Measurements from ENCODE around the gene S100P.
"Not testable (repeated sequence)": the region's sequence is repeated elsewhere in the genome, so short reads cannot be mapped to it uniquely, and the experiment has no call there.

The S100P gene

GRCh38 chr4:6663596-6664393 is 29.9 kb upstream of the S100P start:
- peak overlapping the region; percentile 24 for H3K4me3 ChIP-seq (ENCODE audit: insufficient read length, low read depth)
- no peak for DNase-seq (ENCODE audit: low read depth, low spot score)
- peaks cover 4% of the 10 kb centered on the region for H3K4me1 ChIP-seq (ENCODE audit: insufficient read depth, insufficient read length)
- no peaks in the 10 kb centered on the region for H3K9me3 ChIP-seq (ENCODE audit: insufficient read depth, low read length)
- peak overlapping the region; percentile 39 for H3K9ac ChIP-seq (ENCODE audit: insufficient read length, low read depth)
- peaks cover 5% of the 10 kb centered on the region for H3K36me3 ChIP-seq (ENCODE audit: insufficient read depth, insufficient read length, low read length)
- H3K27me3 ChIP-seq (ENCODE audit: insufficient read depth, insufficient read length): peaks cover 23% of the 10 kb centered on the region
- TF ChIP-seq ZNF274 (IDR thresholded peaks at IDR 0.05; ENCODE audit: low read depth, low read length) (no peak), SUZ12 (IDR thresholded peaks at IDR 0.05; ENCODE audit: extremely low read depth, insufficient read depth, insufficient read length) (no peak), YY1 (IDR thresholded peaks at IDR 0.05; ENCODE audit: insufficient read depth, insufficient read length) (no peak)

- Histone ChIP-seq H3K4me1 (ENCODE audit: insufficient read depth, insufficient read length) (peaks cover 4% of the 10 kb centered on the region), H3K27me3 (ENCODE audit: insufficient read depth, insufficient read length) (peaks cover 23% of the 10 kb centered on the region), H3K4me3 (ENCODE audit: insufficient read length, low read depth) (no peak overlapping the region), H3K36me3 (ENCODE audit: insufficient read depth, insufficient read length, low read length) (peaks cover 15% of the 10 kb centered on the region), H3K9me3 (ENCODE audit: insufficient read depth, low read length) (no peaks in the 10 kb centered on the region), H3K9ac (ENCODE audit: insufficient read length, low read depth) (no peak overlapping the region)
- no peak for TF ChIP-seq SUZ12 (IDR thresholded peaks at IDR 0.05; ENCODE audit: extremely low read depth, insufficient read depth, insufficient read length)
- no peak for TF ChIP-seq ZNF274 (IDR thresholded peaks at IDR 0.05; ENCODE audit: low read depth, low read length)
- TF ChIP-seq YY1 (IDR thresholded peaks at IDR 0.05; ENCODE audit: insufficient read depth, insufficient read length): no peak
- DNase-seq (ENCODE audit: low read depth, low spot score): no peak
Observed at GRCh38 chr4:6665320-6665654, 28.4 kb upstream of the S100P start.

- no peak for TF ChIP-seq SUZ12 (IDR thresholded peaks at IDR 0.05; ENCODE audit: extremely low read depth, insufficient read depth, insufficient read length)
- no peak for TF ChIP-seq YY1 (IDR thresholded peaks at IDR 0.05; ENCODE audit: insufficient read depth, insufficient read length)
- TF ChIP-seq ZNF274 (IDR thresholded peaks at IDR 0.05; ENCODE audit: low read depth, low read length): no peak
- DNase-seq (ENCODE audit: low read depth, low spot score): no peak
Observed at GRCh38 chr4:6668391-6668790, 25.3 kb upstream of the S100P start.

GRCh38 chr4:6671648-6672047 is 22.0 kb upstream of the S100P start:
- H3K4me1 ChIP-seq (ENCODE audit: insufficient read depth, insufficient read length): no peaks in the 10 kb centered on the region
- no peak overlapping the region for H3K9ac ChIP-seq (ENCODE audit: insufficient read length, low read depth)
- no peak for DNase-seq (ENCODE audit: low read depth, low spot score)
- no peak overlapping the region for H3K4me3 ChIP-seq (ENCODE audit: insufficient read length, low read depth)
- H3K27me3 ChIP-seq (ENCODE audit: insufficient read depth, insufficient read length): no peaks in the 10 kb centered on the region
- peaks cover 14% of the 10 kb centered on the region; the same call in 1 of the 2 replicates for H3K9me3 ChIP-seq (ENCODE audit: insufficient read depth, low read length)
- H3K36me3 ChIP-seq (ENCODE audit: insufficient read depth, insufficient read length, low read length): peaks cover 36% of the 10 kb centered on the region
- no peak for TF ChIP-seq YY1 (IDR thresholded peaks at IDR 0.05; ENCODE audit: insufficient read depth, insufficient read length)
- no peak for TF ChIP-seq ZNF274 (IDR thresholded peaks at IDR 0.05; ENCODE audit: low read depth, low read length)
- no peak for TF ChIP-seq SUZ12 (IDR thresholded peaks at IDR 0.05; ENCODE audit: extremely low read depth, insufficient read depth, insufficient read length)

More at GRCh38 chr4:6668391-6668790, 25.3 kb upstream of the S100P start:
- Histone ChIP-seq H3K27me3 (ENCODE audit: insufficient read depth, insufficient read length) (peaks cover 9% of the 10 kb centered on the region), H3K4me3 (ENCODE audit: insufficient read length, low read depth) (no peak overlapping the region), H3K9ac (ENCODE audit: insufficient read length, low read depth) (no peak overlapping the region), H3K36me3 (ENCODE audit: insufficient read depth, insufficient read length, low read length) (peaks cover 21% of the 10 kb centered on the region), H3K4me1 (ENCODE audit: insufficient read depth, insufficient read length) (peaks cover 4% of the 10 kb centered on the region), H3K9me3 (ENCODE audit: insufficient read depth, low read length) (peaks cover 14% of the 10 kb centered on the region; the same call in 1 of the 2 replicates)

GRCh38 chr4:6672131-6672530 is 21.5 kb upstream of the S100P start:
- H3K4me1 ChIP-seq (ENCODE audit: insufficient read depth, insufficient read length): peaks cover 4% of the 10 kb centered on the region
- no peak overlapping the region for H3K9ac ChIP-seq (ENCODE audit: insufficient read length, low read depth)
- TF ChIP-seq ZNF274 (IDR thresholded peaks at IDR 0.05; ENCODE audit: low read depth, low read length) (no peak), YY1 (IDR thresholded peaks at IDR 0.05; ENCODE audit: insufficient read depth, insufficient read length) (no peak), SUZ12 (IDR thresholded peaks at IDR 0.05; ENCODE audit: extremely low read depth, insufficient read depth, insufficient read length) (no peak)
- no peaks in the 10 kb centered on the region for H3K27me3 ChIP-seq (ENCODE audit: insufficient read depth, insufficient read length)
- no peak overlapping the region for H3K4me3 ChIP-seq (ENCODE audit: insufficient read length, low read depth)
- H3K36me3 ChIP-seq (ENCODE audit: insufficient read depth, insufficient read length, low read length): peaks cover 40% of the 10 kb centered on the region
- H3K9me3 ChIP-seq (ENCODE audit: insufficient read depth, low read length): peaks cover 14% of the 10 kb centered on the region; the same call in 1 of the 2 replicates
- no peak for DNase-seq (ENCODE audit: low read depth, low spot score)

- not testable (repeated sequence) for H3K4me3 ChIP-seq (ENCODE audit: insufficient read length, low read depth); H3K4me1 ChIP-seq (ENCODE audit: insufficient read depth, insufficient read length); H3K9ac ChIP-seq (ENCODE audit: insufficient read length, low read depth); H3K27me3 ChIP-seq (ENCODE audit: insufficient read depth, insufficient read length); DNase-seq (ENCODE audit: low read depth, low spot score)
- peaks cover 14% of the 10 kb centered on the region; the same call in 1 of the 2 replicates for H3K9me3 ChIP-seq (ENCODE audit: insufficient read depth, low read length)
- H3K36me3 ChIP-seq (ENCODE audit: insufficient read depth, insufficient read length, low read length): peaks cover 46% of the 10 kb centered on the region
Observed at GRCh38 chr4:6672541-6673190, 21.0 kb upstream of the S100P start.

GRCh38 chr4:6673191-6673659 is 20.5 kb upstream of the S100P start:
- peak overlapping the region; percentile 91 for H3K9ac ChIP-seq (ENCODE audit: insufficient read length, low read depth)
- peaks cover 46% of the 10 kb centered on the region for H3K36me3 ChIP-seq (ENCODE audit: insufficient read depth, insufficient read length, low read length)
- DNase-seq (ENCODE audit: low read depth, low spot score); H3K4me1 ChIP-seq (ENCODE audit: insufficient read depth, insufficient read length); H3K27me3 ChIP-seq (ENCODE audit: insufficient read depth, insufficient read length): not testable (repeated sequence)
- peaks cover 14% of the 10 kb centered on the region; the same call in 1 of the 2 replicates for H3K9me3 ChIP-seq (ENCODE audit: insufficient read depth, low read length)
- peak overlapping the region; percentile 88 for H3K4me3 ChIP-seq (ENCODE audit: insufficient read length, low read depth)

Measured in NT2/D1 (cell line).